ENCODE measurements around the gene SHISAL2B.
"Not testable (repeated sequence)": the region's sequence is repeated elsewhere in the genome, so short reads cannot be mapped to it uniquely, and the experiment has no call there.

The SHISAL2B gene

DNA sequence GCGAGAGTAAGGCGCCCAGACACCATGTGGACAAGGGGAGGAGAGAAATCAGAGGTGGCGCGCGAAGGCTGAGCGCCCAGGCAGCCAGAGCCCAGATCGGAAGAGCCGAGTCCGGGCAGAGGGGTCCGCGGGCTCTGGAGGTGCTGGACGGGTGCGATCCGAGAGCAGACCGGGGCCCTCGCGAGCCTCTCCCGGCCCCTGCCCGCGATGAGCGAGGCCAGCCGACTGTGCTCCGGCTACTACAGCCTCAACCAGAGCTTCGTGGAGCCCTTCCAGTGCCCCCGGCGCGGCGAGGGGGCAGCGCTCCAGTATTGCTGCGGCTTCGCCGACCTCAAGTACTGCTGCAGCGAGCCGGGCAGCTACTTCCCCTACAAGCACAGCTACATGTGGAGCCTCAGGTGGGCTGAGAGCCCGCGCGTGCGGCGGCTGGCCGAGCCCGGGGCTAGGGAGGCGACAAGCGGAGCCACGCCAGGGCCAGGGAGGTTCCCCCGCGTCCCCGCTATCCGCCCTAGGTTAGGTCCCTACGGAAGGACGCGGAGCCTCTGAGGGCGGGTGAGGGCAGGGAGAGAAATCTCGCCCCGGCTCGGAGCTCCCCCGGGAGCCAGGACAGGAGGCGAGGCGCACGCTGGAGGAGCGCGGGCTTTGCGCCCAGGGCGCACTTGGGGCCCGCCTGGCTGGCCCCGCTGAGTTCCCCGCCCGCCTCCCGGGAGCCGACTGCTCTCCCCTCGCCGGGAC is at the start of gene SHISAL2B:
Gene SHISAL2B, plus strand, starts transcription at position 87 of the 735 bp plus-strand sequence. Its CDS starts 121 bp downstream, at position 208.
- DNase-seq = no peak

DNA sequence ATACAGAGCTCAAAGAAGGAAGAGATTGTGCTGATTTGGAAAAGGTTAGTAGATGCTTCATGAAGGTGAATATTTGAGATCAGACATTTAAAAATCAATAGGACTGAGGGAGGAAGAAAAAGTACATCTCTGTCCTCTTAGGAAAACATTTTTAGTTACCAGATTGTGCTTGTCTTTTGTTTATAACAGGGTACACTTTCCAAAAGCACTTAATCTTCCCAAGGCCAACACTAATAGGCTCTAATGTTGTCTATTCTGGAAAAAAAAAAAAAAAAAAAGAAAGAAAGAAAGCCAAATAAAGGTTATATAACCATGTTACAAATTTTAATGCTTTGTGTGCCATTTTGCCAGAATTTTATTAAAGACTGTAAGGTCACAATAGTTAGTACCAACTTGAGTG is 45.5 kb upstream of the SHISAL2B start:
- DNase-seq = no peak

DNA sequence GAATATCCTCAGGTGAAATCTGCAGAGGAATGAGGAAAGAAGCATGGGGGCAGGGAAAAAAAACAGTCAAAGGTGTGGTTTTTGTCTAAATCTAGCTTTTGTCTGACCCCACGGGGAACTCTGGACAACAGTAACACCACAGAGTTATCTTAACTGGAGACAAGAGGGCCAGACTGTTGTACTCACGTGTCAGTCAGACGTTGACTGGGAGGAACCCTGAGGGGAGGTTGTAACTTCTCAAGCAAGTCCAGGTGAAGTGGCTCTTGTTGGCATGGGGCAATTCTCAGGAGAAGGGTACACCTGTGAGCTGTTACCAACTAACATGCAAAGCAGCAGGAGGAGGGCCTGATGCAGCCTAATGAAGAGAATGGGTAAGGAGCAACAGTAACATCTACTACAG is 44.1 kb upstream of the SHISAL2B start:
- DNase-seq = no peak

DNA sequence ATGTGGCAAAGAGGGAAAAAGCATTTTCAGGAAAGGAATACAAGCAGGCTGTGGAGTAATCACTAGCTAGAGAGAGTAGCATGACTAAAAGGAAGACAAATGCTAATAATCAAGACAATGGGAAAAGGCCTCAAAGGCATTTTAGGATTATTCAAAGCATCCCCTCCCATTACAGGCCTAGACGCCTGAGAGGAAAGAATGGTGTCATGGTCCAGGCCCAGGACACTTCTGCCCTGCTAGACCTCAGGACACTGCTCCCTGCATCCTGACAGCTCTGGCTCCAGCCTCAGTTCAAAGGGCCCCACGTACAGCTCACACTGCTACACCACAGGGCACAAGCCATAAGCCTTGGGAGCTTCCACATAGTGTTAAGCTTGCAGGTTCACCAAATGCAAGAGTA is 40.8 kb upstream of the SHISAL2B start:
- DNase-seq = no peak

DNA sequence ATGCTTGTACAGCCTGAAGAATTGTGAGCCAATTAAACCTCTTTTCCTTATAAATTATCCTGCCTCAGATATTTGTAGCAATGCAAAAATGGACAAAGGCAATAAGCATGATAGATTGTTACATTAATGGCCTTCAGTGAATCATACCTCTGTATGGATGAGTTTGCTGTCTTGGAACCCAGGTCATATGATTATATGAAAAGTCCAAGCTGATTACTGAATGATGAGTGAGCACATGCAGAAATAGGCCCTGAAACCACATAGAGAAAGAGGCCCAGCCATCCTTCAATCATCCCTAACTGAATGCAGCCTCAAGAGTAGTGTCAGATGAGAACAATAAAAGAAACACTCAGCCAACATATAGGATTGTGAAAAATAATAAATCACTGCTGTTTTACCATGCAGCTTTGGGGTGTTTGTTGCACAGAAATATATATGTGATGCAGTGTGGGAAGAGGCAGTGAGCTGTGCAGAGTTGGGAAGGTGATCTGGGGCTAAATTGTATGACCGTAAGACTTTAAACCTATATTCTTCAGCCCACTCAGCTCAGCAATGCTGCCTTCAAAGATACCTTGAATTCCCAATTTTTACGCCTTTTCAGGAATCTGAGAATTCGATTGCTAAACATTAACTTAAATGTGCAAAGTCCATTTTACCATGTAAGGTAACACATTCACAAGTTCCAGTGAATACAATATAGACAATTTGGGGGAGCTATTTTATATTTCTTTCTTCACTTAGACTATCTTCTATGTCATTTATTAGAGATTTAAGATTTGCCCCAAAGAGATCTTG is 36.3 kb upstream of the SHISAL2B start:
- no peak for DNase-seq

DNA sequence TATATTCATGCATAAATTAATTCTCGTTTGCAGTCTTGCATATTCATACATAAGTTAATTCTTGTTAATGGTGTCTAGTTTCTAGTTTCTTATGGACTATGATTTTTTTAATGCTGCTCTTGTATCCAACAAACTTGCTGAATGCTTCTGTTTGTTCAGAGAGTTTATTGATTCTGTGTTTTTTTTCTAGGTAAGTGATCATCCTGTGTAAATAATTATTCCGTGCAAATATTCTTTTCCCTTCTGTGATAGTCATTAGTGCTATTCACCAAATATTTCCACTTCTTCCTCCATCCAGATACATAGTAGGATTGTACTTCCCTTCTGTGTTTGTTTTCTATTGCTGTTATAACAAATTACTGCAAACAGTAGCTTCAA is 35.8 kb upstream of the SHISAL2B start:
- DNase-seq = no peak

DNA sequence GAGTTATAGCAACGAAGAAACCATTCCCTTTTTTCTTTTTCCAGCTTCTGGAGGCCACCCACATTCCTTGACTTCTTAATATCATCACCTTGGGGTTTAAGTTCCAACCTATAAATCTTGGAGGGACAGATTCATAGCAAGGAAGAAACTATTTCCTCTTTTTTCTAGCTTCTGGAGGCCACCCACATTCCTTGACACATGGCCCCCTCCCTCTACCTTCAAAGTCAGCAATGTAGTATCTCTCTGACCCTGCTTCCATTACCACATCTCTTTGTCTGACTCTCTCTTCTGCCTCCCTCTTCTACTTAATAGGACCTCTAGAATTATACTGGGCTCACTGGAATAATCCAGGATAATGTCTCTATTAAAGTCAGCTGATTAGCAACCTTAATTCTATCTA is 34.7 kb upstream of the SHISAL2B start:
- no peak for DNase-seq

DNA sequence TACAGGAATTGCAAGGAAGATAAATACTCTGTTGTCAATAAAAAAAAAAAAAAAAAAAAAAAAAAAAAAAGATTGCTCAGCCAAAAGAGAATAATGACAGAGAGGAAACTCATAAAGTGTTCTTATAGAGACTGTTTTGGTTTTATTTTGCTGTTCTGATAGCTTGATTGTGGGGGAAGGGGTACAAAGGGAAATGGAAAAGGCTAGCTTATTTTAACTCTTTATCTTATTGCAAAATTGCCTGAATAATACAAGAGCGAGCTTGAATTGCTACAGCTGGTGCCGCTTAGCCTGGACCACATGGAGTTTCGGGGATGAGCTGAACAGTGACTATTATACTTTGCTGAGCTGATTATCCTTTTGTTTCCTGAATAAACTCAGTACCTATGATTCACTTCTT is 31.0 kb upstream of the SHISAL2B start:
- DNase-seq = no peak

DNA sequence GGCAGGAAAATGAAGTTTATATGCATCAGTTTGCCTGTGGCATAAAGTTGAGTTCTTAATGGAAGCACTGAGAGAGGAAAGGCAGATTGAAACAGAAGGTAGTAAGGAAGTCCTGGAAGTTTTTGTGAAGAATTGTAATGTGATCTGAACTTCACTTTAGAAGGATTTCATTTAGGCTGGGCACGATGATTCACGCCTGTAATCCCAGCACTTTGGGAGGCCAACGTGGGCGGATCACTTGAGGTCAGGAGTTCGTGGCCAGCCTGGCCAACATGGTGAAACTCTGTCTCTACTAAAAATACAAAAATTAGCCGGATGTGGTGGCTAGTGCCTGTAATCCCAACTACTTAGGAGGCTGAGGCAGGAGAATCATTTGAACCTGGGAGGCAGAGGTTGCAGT is 27.1 kb upstream of the SHISAL2B start:
- not testable (repeated sequence) for DNase-seq

DNA sequence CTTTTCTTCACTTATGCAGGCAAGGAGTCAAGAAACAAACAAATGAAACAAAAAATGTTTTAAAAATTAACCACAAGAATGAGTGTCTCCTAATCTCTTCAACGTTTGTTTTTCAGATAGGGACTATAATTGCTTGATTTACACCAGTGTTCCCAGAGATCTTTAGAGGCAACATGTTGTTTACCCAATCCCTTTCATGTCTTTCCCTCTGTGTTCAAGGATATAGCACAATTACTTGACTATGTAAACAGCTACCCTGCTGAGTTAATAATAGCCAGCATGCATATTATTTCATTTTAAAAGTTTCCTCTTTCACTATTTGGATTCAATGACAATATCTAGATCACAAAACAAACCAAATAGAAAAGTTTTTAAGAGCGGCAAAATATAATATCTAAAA is 25.1 kb upstream of the SHISAL2B start:
- DNase-seq = no peak

DNA sequence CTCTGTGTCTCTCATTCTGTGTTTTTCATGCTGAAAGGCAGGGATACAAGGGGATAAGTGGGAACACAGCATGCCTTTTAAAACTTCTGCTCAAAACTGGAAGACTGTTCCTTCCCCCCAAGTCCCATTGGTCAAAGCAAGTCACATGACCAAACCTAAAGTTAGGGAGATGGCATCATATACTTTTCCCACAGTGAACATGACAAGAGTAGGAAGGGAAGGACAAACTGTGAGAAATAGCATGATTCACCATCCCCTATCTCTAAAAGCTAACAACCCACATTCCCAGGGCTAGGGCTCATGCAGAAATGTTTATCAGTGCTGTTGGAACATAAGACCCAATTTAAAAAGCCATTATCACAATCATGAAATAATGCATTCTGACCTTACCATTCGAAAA is 24.2 kb upstream of the SHISAL2B start:
- DNase-seq = no peak

DNA sequence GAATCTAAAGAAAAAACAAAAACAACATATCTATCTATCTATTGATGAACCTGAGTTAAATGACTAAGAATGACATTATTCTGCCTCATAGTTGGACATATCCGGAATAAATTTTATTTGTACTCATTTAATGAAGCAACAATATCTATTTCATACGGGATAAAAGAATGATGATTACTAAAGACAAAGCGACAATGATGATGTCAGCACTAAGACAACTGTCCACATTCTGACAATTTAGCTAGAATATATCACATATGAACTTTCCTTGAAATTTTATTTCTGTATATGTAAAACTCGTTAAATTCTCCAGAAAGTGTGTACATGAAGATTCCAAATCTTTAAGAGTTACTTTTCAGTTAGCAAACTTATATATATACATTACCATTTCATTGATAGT is 23.2 kb upstream of the SHISAL2B start:
- DNase-seq = no peak

DNA sequence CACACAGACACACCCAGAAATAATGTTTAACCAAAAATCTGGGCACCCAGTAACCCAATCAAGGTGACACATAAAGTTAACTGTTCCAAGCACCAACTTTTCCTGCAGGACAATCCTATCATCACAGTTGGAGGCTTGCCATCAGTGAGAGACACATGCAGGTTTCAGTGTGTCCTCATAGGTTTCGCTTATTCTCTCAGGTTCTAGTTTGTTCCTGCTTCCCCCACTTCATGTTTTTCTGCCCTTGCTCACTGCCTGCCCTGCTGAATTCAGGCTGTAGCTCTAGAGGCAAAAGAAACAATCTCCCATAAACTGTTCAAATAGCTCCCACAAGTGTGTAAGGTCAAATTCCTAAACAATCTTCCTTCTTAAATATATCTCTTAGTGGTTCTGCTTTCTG is 20.0 kb upstream of the SHISAL2B start:
- no peak for DNase-seq

DNA sequence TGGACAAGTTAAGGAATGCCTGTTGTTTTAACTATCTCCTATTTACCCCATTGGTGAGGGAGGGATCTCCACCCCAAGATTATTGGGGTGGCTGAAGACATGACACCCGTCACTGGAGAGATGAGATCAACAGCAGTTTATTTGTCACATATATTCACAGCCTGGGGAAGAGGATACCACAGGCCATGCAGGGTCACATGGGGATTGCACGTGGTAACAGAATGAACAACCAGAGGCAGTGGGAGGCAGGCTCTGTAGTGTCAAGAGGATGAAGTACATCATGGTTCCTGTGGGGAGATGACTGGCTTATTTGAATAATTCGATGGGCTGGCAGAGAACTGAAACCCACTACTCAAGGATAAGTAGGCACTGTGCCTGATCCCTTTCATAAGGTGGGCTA is 18.6 kb upstream of the SHISAL2B start:
- no peak for DNase-seq

DNA sequence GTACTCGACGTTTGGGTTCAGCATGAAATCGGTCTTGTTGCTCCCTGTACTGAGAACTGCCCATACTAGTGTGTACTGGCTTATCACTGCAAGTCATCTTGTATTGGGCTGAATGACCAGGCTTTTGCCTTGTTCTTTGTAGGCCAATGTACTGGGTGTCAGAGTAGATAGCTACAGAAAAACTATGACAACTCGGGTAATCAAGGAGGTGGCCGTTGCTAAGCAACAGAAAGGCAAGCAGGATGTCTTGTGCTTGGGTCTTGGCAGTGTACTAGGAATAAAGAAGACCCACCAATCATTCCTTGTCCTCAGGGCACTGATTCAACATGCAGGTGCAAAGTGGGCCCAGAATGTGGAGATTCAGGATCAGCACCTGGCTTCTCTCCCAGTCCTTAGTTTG is 11.9 kb upstream of the SHISAL2B start:
- DNase-seq = no peak

DNA sequence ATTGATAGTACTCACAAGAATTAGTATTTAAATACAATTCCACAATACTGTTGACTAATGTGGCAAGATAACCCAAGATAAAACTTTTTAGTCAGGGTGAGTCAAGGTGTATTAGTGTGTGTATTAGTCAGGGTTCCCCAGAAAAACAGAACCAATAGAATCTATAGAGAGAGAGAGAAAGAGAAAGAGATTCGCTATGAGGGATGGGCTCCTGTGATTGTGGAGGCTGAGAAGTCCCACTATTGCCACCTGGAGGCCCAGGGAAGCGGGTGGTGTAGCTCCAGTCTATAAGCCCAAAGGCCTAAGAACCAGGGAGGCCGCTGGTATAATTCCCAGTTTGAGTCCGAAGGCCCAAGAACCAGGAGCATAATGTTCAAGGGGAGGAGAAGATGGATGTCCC is 10.0 kb upstream of the SHISAL2B start:
- DNase-seq = no peak

DNA sequence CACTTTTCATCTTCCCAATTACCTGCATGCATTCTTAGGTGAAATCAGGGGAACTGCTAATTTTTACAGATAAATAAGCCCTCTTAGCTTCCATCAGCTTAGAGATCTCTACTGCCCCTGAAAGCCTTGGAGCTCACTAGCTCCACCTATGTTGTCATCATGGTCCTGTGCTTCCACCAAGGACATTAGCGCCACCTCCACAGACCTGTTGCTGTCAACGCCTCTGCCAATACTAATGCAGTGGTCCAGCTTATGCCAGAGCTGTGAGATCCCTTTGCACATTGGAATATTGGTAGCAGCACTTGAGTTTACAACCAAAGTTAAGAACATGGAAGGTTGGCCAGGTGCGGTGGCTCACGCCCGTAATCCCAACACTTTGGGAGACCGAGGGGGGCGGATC is 7.7 kb upstream of the SHISAL2B start:
- no peak for DNase-seq

DNA sequence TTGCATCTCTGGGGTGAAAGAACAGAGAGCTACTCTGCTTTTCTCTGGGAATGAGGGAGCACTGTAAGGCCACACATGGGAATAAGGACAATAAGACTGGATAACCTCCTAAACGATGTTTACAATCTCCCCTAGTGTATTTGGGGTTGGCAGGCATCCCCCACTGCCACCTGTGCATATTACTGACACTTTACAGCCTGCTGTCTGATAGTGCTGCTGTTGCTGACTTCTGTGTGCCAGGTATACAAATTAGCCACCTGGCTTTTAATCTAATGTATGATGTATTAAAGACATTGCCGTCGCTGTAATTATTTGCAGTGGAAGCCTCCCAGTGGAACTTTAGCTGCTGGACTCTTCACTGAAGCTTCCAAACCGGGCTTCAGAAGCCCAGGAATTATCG is 4.4 kb upstream of the SHISAL2B start:
- DNase-seq = no peak

DNA sequence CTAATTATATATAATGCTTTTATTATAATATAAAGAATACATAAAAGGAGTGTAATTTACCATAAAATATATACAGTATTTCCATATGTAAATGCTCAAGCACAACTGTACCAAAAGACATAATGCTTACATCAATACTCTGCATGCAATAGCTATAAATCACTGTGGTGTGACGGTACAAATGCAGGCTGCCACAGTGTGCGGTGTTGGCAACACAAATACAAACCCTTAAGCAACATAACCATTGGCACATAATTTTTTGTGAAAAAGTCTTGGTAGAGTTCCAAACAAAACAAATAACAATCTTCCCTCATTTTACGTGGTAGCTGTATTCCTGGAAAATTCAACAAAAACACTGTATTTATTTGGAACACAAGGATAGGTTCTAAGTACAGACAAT is 1.9 kb upstream of the SHISAL2B start:
- DNase-seq = no peak

DNA sequence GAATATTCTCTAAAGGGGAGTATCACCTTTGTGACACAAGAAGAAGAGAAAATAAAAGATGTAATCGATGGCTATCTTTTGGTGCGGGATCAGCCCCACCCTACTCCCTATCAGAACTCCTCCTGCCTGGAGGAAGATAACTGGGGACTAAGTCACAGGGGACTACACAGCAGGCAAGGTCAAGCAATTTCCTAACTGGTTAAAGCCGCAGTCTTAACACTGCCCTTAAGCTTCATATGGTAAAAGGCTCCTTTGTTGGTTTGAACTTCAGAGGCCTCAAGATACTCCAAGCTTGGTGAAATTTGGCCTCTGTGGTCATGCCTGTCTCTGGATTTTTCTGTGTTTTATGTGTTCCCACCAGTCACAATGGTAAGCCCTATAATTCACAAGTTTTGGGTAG is 1.3 kb upstream of the SHISAL2B start:
- no peak for DNase-seq

DNA sequence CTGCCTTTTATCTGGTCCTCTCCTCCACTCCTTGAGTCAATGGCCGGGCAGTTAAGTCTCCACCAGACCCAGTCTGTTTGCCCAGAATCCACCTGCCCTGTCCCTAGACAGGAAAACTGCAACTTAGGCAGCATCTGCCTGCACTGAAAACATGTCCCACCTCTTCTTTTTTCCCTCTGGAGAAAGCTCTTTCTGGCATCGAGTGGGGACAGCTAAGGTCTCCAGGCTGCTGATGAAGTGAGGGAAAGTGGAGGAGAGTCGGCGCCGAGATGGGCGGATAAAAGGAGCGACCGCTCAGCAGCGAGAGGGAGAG is 243 bp upstream of the SHISAL2B start:
- no peak for DNase-seq

DNA sequence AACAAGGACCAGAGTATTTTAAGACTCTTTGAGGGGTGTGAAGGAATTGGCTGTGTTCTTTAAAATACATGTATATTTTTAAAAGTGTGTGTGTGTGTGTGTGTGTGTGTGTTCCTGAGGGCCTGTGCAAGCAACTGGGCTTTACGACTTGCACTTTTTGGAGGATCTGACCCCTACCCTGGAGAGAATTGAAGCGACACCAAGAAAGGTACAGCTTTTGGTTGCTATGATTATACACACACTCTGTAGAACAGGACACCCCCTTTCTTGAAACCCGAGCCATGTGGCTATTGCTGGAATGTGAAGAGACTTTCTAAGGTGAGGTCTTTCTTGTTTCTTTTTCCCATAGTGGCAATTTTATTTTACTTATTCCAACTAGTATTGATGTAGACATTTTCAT is 988 bp downstream of the SHISAL2B start:
- DNase-seq = no peak

DNA sequence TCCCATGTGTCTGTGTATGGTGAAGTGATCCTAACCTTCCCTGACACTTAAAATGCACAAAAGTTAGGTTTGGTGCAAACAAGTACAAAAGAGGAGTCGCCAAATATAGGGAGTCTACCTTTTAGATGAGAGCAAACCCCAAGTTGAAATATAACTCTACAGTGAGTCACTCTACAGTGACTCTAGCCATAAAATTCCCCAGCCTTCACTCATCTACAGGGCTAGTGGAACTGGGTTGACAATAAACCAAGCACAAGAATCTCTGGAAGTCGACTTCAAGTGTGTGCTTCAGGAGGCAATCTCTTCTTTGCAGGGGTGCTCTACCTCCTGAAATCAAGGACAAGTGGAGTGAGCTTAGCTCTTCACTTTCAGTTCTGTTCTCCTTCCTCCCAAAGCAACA is 3.3 kb downstream of the SHISAL2B start:
- no peak for DNase-seq

DNA sequence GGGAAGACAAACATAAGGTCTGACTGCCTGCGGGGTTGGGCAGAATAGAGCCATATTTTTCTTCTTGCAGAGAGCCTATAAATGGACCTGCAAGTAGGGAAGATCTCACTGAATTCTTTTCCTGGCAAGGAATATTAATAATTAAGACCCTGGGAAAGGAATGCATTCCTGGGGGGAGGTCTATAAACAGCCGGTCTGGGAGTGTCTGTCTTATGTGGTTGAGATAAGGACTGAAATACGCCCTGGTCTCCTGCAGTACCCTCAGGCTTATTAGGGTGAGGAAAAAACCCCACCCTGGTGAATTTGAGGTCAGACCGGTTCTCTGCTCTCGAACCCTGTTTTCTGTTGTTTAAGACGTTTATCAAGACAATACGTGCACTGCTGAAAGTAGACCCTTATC is 6.1 kb downstream of the SHISAL2B start:
- not testable (repeated sequence) for DNase-seq

DNA sequence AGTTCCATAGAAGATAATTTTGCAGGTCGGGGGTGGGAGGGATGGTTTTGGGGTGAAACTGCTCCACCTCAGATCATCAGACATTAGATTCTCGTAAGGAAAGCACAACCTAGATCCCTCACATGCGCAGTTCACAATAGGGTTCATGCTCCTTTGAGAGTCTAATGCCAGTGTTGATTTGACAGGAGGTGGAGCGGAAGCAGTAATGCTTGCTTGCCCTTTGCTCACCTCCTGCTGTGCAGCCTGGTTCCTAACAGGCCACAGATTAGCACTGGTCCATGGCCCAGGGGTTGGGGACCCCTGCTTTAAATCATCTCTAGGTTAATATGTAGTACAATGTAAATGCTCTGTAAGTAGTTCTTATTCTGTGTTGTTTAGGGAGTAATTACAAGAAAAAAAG is 10.5 kb downstream of the SHISAL2B start:
- no peak for DNase-seq
